ENCODE data around the gene REEP3.

DNA sequence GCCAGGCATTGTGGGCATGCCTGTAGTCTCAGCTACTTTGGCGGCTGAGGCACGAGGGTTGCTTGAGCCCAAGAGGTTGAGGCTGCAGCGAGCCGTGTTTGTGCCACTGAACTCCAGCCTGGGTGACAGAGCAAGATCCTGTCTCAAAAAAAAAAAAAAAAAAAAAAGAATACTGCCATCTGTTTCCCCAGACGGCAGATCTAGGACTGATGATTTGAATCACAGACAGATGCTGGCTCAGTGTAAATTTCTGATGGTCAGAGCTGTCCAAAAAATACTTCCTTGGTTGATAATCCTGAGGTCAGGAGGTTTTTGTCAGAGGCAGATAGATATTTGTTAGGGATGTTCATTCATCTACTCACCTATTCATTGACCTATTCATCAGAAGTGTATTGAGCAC lies 130.7 kb downstream of the REEP3 start:
- TF ChIP-seq, protein P1, sequence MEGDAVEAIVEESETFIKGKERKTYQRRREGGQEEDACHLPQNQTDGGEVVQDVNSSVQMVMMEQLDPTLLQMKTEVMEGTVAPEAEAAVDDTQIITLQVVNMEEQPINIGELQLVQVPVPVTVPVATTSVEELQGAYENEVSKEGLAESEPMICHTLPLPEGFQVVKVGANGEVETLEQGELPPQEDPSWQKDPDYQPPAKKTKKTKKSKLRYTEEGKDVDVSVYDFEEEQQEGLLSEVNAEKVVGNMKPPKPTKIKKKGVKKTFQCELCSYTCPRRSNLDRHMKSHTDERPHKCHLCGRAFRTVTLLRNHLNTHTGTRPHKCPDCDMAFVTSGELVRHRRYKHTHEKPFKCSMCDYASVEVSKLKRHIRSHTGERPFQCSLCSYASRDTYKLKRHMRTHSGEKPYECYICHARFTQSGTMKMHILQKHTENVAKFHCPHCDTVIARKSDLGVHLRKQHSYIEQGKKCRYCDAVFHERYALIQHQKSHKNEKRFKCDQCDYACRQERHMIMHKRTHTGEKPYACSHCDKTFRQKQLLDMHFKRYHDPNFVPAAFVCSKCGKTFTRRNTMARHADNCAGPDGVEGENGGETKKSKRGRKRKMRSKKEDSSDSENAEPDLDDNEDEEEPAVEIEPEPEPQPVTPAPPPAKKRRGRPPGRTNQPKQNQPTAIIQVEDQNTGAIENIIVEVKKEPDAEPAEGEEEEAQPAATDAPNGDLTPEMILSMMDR (conservative IDR thresholded peaks at IDR 0.05 in 1 of 2, IDR thresholded peaks at IDR 0.05 in 1 of 2; ENCODE audit: low read depth in 1 of 2, low read length in 2 of 2) = no peak
- TF ChIP-seq EZH2 (IDR thresholded peaks at IDR 0.05; ENCODE audit: low read length, missing control alignments) = no peak

All from fibroblast of lung (primary cell).